K562 (cell line): Measurements from ENCODE around the gene CPNE9. TPM values are rescaled to one million over a fixed set of nuclear protein-coding genes. Genes with fewer than 3 reads are reported as not detected.

ENCODE experiments used
- ARID1B ChIP-seq: fragments of 450-650 bp; IDR thresholded peaks from 2 replicates; pipeline ENCODE4 v1.6.1; 2016; ENCODE audit warnings: antibody characterized with exemption, mild to moderate bottlenecking, inconsistent platforms
- ATF1 ChIP-seq, 2 experiments: fragments of 450-650 bp in 1 of 2; IDR thresholded peaks; 2 replicates each; pipeline ENCODE4 v1.6.1; 2016; ENCODE audit warnings: missing compliant biosample characterization in 1 of 2, missing genetic modification characterization in 1 of 2
- CREM ChIP-seq: IDR thresholded peaks from 2 replicates; pipeline ENCODE4 v1.6.1; 2014; ENCODE audit warnings: antibody characterized with exemption, low read depth
- FOXK1 ChIP-seq: sonication (generic); formaldehyde crosslinking; IDR thresholded peaks from 2 replicates; pipeline ENCODE4 v1.8.0; 2022; ENCODE audit warnings: missing genetic modification reagents, mild to moderate bottlenecking, borderline replicate concordance
- HIVEP1 ChIP-seq: fragments of 250-450 bp; sonication (Bioruptor Pico); IDR thresholded peaks from 2 replicates; pipeline ENCODE4 v1.4.0; 2020; ENCODE audit warnings: mild to moderate bottlenecking
- NCOA4 ChIP-seq: fragments of 450-650 bp; IDR thresholded peaks from 2 replicates; pipeline ENCODE4 v1.6.1; 2018; ENCODE audit warnings: mild to moderate bottlenecking; ENCODE audit not compliant: partially characterized antibody
- SIN3A ChIP-seq, 2 experiments: fragments of 150-350 bp in 1 of 2; IDR thresholded peaks; 2 replicates each; pipeline ENCODE4 v1.6.1; 2011 to 2016; ENCODE audit warnings: borderline replicate concordance in 2 of 2, low read depth in 2 of 2, low read length in 2 of 2, mild to moderate bottlenecking in 2 of 2, moderate library complexity in 2 of 2; ENCODE audit not compliant: control insufficient read depth in 1 of 2
- TCFL5 ChIP-seq: fragments of 250-450 bp; sonication (Bioruptor Pico); conservative IDR thresholded peaks from 2 replicates; pipeline ENCODE4 v1.6.1; 2021; ENCODE audit warnings: mild to moderate bottlenecking, moderate library complexity, matching md5 sums
- U2AF2 ChIP-seq: fragments of 200-400 bp; formaldehyde crosslinking; optimal IDR thresholded peaks from 2 replicates; pipeline ENCODE3; 2017; ENCODE audit warnings: low read depth, mild to moderate bottlenecking, low read length
- ZNF140 ChIP-seq: fragments of 250-450 bp; sonication (Bioruptor Pico); IDR thresholded peaks from 2 replicates; pipeline ENCODE4 v1.8.0; 2021; ENCODE audit warnings: moderate library complexity, mild to moderate bottlenecking, inconsistent platforms
- ZNF253 ChIP-seq: fragments of 250-450 bp; sonication (Bioruptor Pico); conservative IDR thresholded peaks from 2 replicates; pipeline ENCODE4 v1.6.1; 2021; ENCODE audit warnings: mild to moderate bottlenecking
- ZNF384 ChIP-seq: IDR thresholded peaks from 2 replicates; pipeline ENCODE4 v1.6.1; 2012; ENCODE audit warnings: low read depth, low read length, improper control_type of control experiment
- ZNF408 ChIP-seq: fragments of 250-450 bp; sonication (Bioruptor Pico); IDR thresholded peaks from 2 replicates; pipeline ENCODE4 v1.4.0; 2020; ENCODE audit warnings: low read depth, mild to moderate bottlenecking, moderate library complexity
- ZNF707 ChIP-seq: fragments of 250-450 bp; sonication (Bioruptor Pico); conservative IDR thresholded peaks from 2 replicates; pipeline ENCODE4 v1.8.0; 2022; ENCODE audit warnings: inconsistent platforms, mild to moderate bottlenecking, moderate library complexity
- polyA plus RNA-seq, 8 experiments: library from polyadenylated mRNA; depleted of rRNA in 4 of 8; stranded (reverse) in 5 of 8; unstranded in 3 of 8; fragments of >200 nt; fragmentation: Nextera tagmentation in 2 of 8; fragmentation: Illumina TruSeq in 1 of 8; extraction: Ambion mirVana in 2 of 8; extraction: Trizol in 1 of 8; gene quantifications; 2 replicates each; pipeline versions ENCODE4 v1.2.1 to v1.2.3, GENCODE V29; 2011 to 2014; ENCODE audit warnings: inconsistent platforms in 1 of 8, missing spikeins in 1 of 8
- total RNA-seq, 7 experiments: library from RNA; depleted of rRNA in 6 of 7; stranded (reverse); fragments of >200 nt in 6 of 7; fragmentation: Illumina TruSeq in 2 of 7; extraction: Trizol in 2 of 7; gene quantifications; 2 replicates each; pipeline versions ENCODE4 v1.2.1 to v1.2.3, GENCODE V29; 2011 to 2021; ENCODE audit warnings: low replicate concordance in 1 of 7
- TF ChIP-seq, protein P1 (sequence below): fragments of 450-650 bp; IDR thresholded peaks from 2 replicates; pipeline ENCODE4 v1.7.0; 2016; ENCODE audit warnings: borderline replicate concordance
- TF ChIP-seq, protein P2 (sequence below): fragments of 250-450 bp; sonication (Bioruptor Pico); IDR thresholded peaks from 2 replicates; pipeline ENCODE4 v1.8.0; 2022; ENCODE audit warnings: moderate library complexity, mild to moderate bottlenecking, inconsistent platforms
- TF ChIP-seq, protein P3 (sequence below): fragments of 250-450 bp; sonication (Bioruptor Pico); IDR thresholded peaks from 2 replicates; pipeline ENCODE4 v1.5.0; 2020; ENCODE audit warnings: mild to moderate bottlenecking
- TF ChIP-seq, protein P4 (sequence below): sonication (generic); formaldehyde crosslinking; IDR thresholded peaks from 2 replicates; pipeline ENCODE4 v1.8.1; 2023; ENCODE audit warnings: mild to moderate bottlenecking, missing genetic modification reagents
- TF ChIP-seq, protein P5 (sequence below): fragments of 450-650 bp; IDR thresholded peaks from 2 replicates; pipeline ENCODE4 v1.6.1; 2018; ENCODE audit not compliant: partially characterized antibody

Gene CPNE9
- total and polyA plus RNA-seq, 9 of the 15 experiments (the other 6 are each of a cell fraction or from before 2014, with no cell fraction given), result 0.22 to 0.56 (median 0.29) TPM; not detected in 3

DNA sequence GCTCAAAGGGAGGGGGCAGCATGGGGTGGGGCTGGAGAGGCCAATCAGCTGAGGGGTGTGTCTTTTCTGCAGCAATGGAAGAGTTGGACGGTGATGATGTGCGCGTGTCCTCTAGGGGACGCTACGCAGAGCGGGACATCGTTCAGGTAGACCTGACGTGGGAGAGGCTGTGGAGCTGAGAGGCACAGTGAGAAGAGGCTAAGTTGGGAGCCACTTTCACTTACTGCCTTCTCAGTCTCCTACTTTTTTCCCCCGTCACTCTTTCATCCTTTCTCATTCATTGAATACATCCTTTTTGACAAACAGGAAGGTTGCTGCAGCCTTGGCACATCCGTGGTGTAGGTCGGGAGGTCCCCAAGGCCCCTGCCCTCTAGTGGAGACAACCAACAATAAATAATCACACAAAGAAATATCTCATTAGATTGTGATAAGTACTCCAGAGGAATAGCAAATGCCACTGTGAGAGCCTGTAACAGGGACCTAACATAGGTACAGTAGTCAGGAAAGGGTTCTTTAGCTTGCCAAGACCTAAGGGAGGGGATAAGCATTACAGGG, 23.5 kb downstream of the CPNE9 start (continued):
- TF ChIP-seq SIN3A (IDR thresholded peaks at IDR 0.05; ENCODE audit: borderline replicate concordance in 2 of 2, control insufficient read depth in 1 of 2, low read depth in 2 of 2, low read length in 2 of 2) (peak in 1 of 2 experiments; percentile 59; a peak in 1 of 4 replicates), ZNF384 (no peak), ZNF408 (CRISPR knock-in tag) (no peak), U2AF2 (no peak), CREM (peak; percentile 86), NCOA4 (no peak), ARID1B (no peak; the same call in 1 of the 2 replicates), ZNF253 (CRISPR knock-in tag) (no peak), FOXK1 (CRISPR knock-in tag) (peak; percentile 44; the same call in 1 of the 2 replicates), TCFL5 (CRISPR knock-in tag) (no peak), ZNF140 (CRISPR knock-in tag) (no peak), ZNF707 (CRISPR knock-in tag) (no peak), ATF1 (CRISPR knock-in tag; IDR thresholded peaks at IDR 0.05) (peak; percentile 43; the same call in 1 of the 2 replicates), ATF1 (tag; IDR thresholded peaks at IDR 0.05) (peak; percentile 58), HIVEP1 (no peak)
- TF ChIP-seq, protein P1, sequence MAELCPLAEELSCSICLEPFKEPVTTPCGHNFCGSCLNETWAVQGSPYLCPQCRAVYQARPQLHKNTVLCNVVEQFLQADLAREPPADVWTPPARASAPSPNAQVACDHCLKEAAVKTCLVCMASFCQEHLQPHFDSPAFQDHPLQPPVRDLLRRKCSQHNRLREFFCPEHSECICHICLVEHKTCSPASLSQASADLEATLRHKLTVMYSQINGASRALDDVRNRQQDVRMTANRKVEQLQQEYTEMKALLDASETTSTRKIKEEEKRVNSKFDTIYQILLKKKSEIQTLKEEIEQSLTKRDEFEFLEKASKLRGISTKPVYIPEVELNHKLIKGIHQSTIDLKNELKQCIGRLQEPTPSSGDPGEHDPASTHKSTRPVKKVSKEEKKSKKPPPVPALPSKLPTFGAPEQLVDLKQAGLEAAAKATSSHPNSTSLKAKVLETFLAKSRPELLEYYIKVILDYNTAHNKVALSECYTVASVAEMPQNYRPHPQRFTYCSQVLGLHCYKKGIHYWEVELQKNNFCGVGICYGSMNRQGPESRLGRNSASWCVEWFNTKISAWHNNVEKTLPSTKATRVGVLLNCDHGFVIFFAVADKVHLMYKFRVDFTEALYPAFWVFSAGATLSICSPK, result 0 out of 2 replicates have a peak, but pooled peaks have one; percentile 47
- TF ChIP-seq, protein P2, sequence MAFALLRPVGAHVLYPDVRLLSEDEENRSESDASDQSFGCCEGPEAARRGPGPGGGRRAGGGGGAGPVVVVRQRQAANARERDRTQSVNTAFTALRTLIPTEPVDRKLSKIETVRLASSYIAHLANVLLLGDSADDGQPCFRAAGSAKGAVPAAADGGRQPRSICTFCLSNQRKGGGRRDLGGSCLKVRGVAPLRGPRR (CRISPR knock-in tag), result no peak
- TF ChIP-seq, protein P3, sequence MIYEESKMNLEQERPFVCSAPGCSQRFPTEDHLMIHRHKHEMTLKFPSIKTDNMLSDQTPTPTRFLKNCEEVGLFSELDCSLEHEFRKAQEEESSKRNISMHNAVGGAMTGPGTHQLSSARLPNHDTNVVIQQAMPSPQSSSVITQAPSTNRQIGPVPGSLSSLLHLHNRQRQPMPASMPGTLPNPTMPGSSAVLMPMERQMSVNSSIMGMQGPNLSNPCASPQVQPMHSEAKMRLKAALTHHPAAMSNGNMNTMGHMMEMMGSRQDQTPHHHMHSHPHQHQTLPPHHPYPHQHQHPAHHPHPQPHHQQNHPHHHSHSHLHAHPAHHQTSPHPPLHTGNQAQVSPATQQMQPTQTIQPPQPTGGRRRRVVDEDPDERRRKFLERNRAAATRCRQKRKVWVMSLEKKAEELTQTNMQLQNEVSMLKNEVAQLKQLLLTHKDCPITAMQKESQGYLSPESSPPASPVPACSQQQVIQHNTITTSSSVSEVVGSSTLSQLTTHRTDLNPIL, result no peak
- TF ChIP-seq, protein P4, sequence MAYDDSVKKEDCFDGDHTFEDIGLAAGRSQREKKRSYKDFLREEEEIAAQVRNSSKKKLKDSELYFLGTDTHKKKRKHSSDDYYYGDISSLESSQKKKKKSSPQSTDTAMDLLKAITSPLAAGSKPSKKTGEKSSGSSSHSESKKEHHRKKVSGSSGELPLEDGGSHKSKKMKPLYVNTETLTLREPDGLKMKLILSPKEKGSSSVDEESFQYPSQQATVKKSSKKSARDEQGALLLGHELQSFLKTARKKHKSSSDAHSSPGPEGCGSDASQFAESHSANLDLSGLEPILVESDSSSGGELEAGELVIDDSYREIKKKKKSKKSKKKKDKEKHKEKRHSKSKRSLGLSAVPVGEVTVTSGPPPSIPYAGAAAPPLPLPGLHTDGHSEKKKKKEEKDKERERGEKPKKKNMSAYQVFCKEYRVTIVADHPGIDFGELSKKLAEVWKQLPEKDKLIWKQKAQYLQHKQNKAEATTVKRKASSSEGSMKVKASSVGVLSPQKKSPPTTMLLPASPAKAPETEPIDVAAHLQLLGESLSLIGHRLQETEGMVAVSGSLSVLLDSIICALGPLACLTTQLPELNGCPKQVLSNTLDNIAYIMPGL (CRISPR knock-in tag), result 0 out of 2 replicates have a peak, but pooled peaks have one; percentile 53
- TF ChIP-seq, protein P5, sequence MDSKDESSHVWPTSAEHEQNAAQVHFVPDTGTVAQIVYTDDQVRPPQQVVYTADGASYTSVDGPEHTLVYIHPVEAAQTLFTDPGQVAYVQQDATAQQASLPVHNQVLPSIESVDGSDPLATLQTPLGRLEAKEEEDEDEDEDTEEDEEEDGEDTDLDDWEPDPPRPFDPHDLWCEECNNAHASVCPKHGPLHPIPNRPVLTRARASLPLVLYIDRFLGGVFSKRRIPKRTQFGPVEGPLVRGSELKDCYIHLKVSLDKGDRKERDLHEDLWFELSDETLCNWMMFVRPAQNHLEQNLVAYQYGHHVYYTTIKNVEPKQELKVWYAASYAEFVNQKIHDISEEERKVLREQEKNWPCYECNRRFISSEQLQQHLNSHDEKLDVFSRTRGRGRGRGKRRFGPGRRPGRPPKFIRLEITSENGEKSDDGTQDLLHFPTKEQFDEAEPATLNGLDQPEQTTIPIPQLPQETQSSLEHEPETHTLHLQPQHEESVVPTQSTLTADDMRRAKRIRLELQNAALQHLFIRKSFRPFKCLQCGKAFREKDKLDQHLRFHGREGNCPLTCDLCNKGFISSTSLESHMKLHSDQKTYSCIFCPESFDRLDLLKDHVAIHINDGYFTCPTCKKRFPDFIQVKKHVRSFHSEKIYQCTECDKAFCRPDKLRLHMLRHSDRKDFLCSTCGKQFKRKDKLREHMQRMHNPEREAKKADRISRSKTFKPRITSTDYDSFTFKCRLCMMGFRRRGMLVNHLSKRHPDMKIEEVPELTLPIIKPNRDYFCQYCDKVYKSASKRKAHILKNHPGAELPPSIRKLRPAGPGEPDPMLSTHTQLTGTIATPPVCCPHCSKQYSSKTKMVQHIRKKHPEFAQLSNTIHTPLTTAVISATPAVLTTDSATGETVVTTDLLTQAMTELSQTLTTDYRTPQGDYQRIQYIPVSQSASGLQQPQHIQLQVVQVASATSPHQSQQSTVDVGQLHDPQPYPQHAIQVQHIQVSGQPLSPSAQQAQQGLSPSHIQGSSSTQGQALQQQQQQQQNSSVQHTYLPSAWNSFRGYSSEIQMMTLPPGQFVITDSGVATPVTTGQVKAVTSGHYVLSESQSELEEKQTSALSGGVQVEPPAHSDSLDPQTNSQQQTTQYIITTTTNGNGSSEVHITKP, result peak; percentile 52
